HepG2 (cell line): Measurements from ENCODE around the gene FAM171A2. TPM values are rescaled to one million over a fixed set of nuclear protein-coding genes. Genes with fewer than 3 reads are reported as not detected.

Experiments
- ATAC-seq: fragments of 200-7000 bp; cut with Tn5 transposase; 3 replicates; pipeline ENCODE4 v1.9.1; 2020; ENCODE audit warnings: mild to moderate bottlenecking, moderate library complexity
- BruUV-seq: library from RNA; stranded (reverse); fragments of 400-500 nt; replicated peaks from 2 replicates; lab custom pipeline; 2021; lab: Mats Ljungman, UMichigan
- CTCF ChIA-PET: fragments of 300-600 bp; formaldehyde crosslinking; extraction: SDS; loops from one replicate; lab custom pipeline; 2021; ENCODE audit warnings: low total read pairs, inconsistent platforms, low intra/inter-chr PET ratio; lab: Yijun Ruan, JAX
- POLR2A ChIA-PET: fragments of 350-600 bp; sonication (Branson Sonifier 250); formaldehyde crosslinking; loops from one replicate; lab custom pipeline; 2020; ENCODE audit warnings: antibody characterized with exemption, inconsistent platforms; lab: Yijun Ruan, JAX
- DNase-seq: peaks from one replicate; pipeline ENCODE4 v3.0.0-alpha.2; 2015; ENCODE audit warnings: low spot score
- FAIRE-seq: peaks from 3 replicates; lab custom pipeline; 2011; peaks lifted over from hg19 to GRCh38; lab: Jason Lieb, UNC
- H2AFZ ChIP-seq: one replicate; pipeline ENCODE4 v1.6.1; 2011; ENCODE audit warnings: low read length, inconsistent platforms
- H3K27ac ChIP-seq: fragments of 300-600 bp; 3 replicates; pipeline ENCODE4 v1.8.0; 2011; ENCODE audit warnings: mixed run types, mild to moderate bottlenecking, mixed read lengths, low read length, inconsistent platforms; ENCODE audit not compliant: insufficient read depth; ENCODE audit errors: extremely low read length
- H3K27me3 ChIP-seq, 2 experiments: fragments of 200-600 bp in 1 of 2; 2 replicates in 1 of 2; 3 replicates in 1 of 2; pipeline versions ENCODE4 v1.6.0 to v1.8.0; 2011; ENCODE audit warnings: low read length in 2 of 2, mild to moderate bottlenecking in 2 of 2, moderate library complexity in 2 of 2, inconsistent platforms in 1 of 2; ENCODE audit not compliant: insufficient read depth in 2 of 2, control insufficient read depth in 1 of 2
- H3K36me3 ChIP-seq, 2 experiments: fragments of 200-600 bp in 1 of 2; replicated peaks in 1 of 2; 2 replicates in 1 of 2; 3 replicates in 1 of 2; pipeline versions ENCODE4 v1.5.1 to v1.8.0; 2011; ENCODE audit warnings: low read length in 2 of 2, inconsistent platforms in 1 of 2; ENCODE audit not compliant: insufficient read depth in 2 of 2, control insufficient read depth in 1 of 2
- H3K4me1 ChIP-seq: 2 replicates; pipeline ENCODE4 v1.5.1; 2012; ENCODE audit warnings: low read length, inconsistent platforms; ENCODE audit not compliant: insufficient read depth
- H3K4me2 ChIP-seq: 2 replicates; pipeline ENCODE4 v1.6.0; 2011; ENCODE audit warnings: low read depth, low read length, inconsistent platforms
- H3K4me3 ChIP-seq, 3 experiments: fragments of 200-600 bp in 1 of 3; sonication (generic), shearing (Covaris generic) in 1 of 3; replicated peaks in 1 of 3; 2 replicates each; pipeline ENCODE4 v1.5.1; 2011 to 2016; ENCODE audit warnings: low read length in 3 of 3, inconsistent platforms in 2 of 3, low read depth in 2 of 3, mild to moderate bottlenecking in 2 of 3, control low read depth in 1 of 3, mixed read lengths in 1 of 3; ENCODE audit not compliant: insufficient read depth in 1 of 3
- H3K79me2 ChIP-seq: one replicate; pipeline ENCODE4 v1.6.1; 2011; ENCODE audit warnings: low read length, inconsistent platforms; ENCODE audit not compliant: insufficient read depth
- H3K9ac ChIP-seq: 2 replicates; pipeline ENCODE4 v1.6.0; 2011; ENCODE audit warnings: mild to moderate bottlenecking, low read depth, low read length, inconsistent platforms; ENCODE audit not compliant: insufficient read depth
- H3K9me3 ChIP-seq: 2 replicates; pipeline ENCODE4 v1.5.1; 2012; ENCODE audit warnings: mild to moderate bottlenecking, low read length
- H4K20me1 ChIP-seq: 2 replicates; pipeline ENCODE4 v1.6.0; 2011; ENCODE audit warnings: inconsistent platforms, mild to moderate bottlenecking, low read length, moderate library complexity; ENCODE audit not compliant: insufficient read depth
- ARID5B ChIP-seq: IDR thresholded peaks from 2 replicates; pipeline ENCODE4 v1.4.0; 2020; ENCODE audit warnings: mild to moderate bottlenecking, missing genetic modification reagents
- CCDC6 ChIP-seq: sonication (generic); formaldehyde crosslinking; IDR thresholded peaks from 2 replicates; pipeline ENCODE4 v1.8.1; 2022; ENCODE audit warnings: mild to moderate bottlenecking, missing genetic modification reagents, moderate library complexity
- DNMT1 ChIP-seq: sonication (generic); formaldehyde crosslinking; IDR thresholded peaks from 2 replicates; pipeline ENCODE4 v1.5.1; 2020; ENCODE audit warnings: mild to moderate bottlenecking, missing genetic modification reagents
- EEA1 ChIP-seq: sonication (generic); formaldehyde crosslinking; IDR thresholded peaks from 2 replicates; pipeline ENCODE4 v1.5.1; 2020; ENCODE audit warnings: mild to moderate bottlenecking, missing genetic modification reagents, borderline replicate concordance
- KDM2A ChIP-seq: sonication (generic); formaldehyde crosslinking; IDR thresholded peaks from 2 replicates; pipeline ENCODE4 v1.4.0; 2020; ENCODE audit warnings: low read depth, missing genetic modification reagents, borderline replicate concordance
- KLF13 ChIP-seq: sonication (generic); formaldehyde crosslinking; IDR thresholded peaks from 2 replicates; pipeline ENCODE4 v1.4.0; 2020; ENCODE audit warnings: mild to moderate bottlenecking, missing genetic modification reagents
- NBN ChIP-seq: fragments of 450-650 bp; conservative IDR thresholded peaks from 2 replicates; pipeline ENCODE4 v1.6.1; 2017
- NFATC3 ChIP-seq: sonication (generic); formaldehyde crosslinking; IDR thresholded peaks from 2 replicates; pipeline ENCODE4 v1.5.1; 2020; ENCODE audit warnings: mild to moderate bottlenecking, missing genetic modification reagents
- NFE2L2 ChIP-seq: fragments of 150-350 bp; IDR thresholded peaks from 2 replicates; pipeline ENCODE4 v1.6.1; 2014; ENCODE audit warnings: low read length
- PATZ1 ChIP-seq: sonication (generic); formaldehyde crosslinking; IDR thresholded peaks from 2 replicates; pipeline ENCODE4 v1.4.0; 2020; ENCODE audit warnings: missing genetic modification reagents
- PTBP1 ChIP-seq: fragments of 200-400 bp; formaldehyde crosslinking; IDR thresholded peaks from 2 replicates; pipeline ENCODE4 v1.6.1; 2018; ENCODE audit warnings: low read length, low read depth; ENCODE audit not compliant: poor library complexity, severe bottlenecking
- ZBED4 ChIP-seq: sonication (generic); formaldehyde crosslinking; IDR thresholded peaks from 2 replicates; pipeline ENCODE4 v1.4.0; 2020; ENCODE audit warnings: missing genetic modification reagents, borderline replicate concordance
- ZNF292 ChIP-seq: sonication (generic); formaldehyde crosslinking; IDR thresholded peaks from 2 replicates; pipeline ENCODE4 v1.8.1; 2022; ENCODE audit warnings: mild to moderate bottlenecking, low read depth, missing genetic modification reagents, borderline replicate concordance
- WGBS: methylation state at CpG from one replicate; pipeline ENCODE4 v1.1.6; 2017; ENCODE audit warnings: low lambda C conversion rate; 5-methylcytosine and 5-hydroxymethylcytosine counted together
- in situ Hi-C: cut with HindIII; loops from 2 replicates; pipeline ENCODE4 v1.10.0; 2017; ENCODE audit warnings: low pct_unique_long_range_greater_than_20kb; ENCODE audit not compliant: extremely low pct_ligation_motif_present
- intact Hi-C: fragments of 100-400 bp; cut with micrococcal nuclease; formaldehyde crosslinking; loops from one replicate; pipeline ENCODE4 v1.10.0; 2022; ENCODE audit not compliant: unreplicated experiment
- polyA plus RNA-seq, 8 experiments: library from polyadenylated mRNA; depleted of rRNA in 3 of 8; stranded (reverse) in 7 of 8; unstranded in 1 of 8; fragments of >200 nt; fragmentation: Illumina TruSeq in 4 of 8; extraction: Trizol in 4 of 8; gene quantifications; 2 replicates each; pipeline versions ENCODE4 v1.2.1 to v1.2.3, GENCODE V29; 2011 to 2016; ENCODE audit warnings: low read depth in 4 of 8, missing spikeins in 1 of 8, mixed read lengths in 1 of 8; ENCODE audit not compliant: insufficient read depth in 1 of 8
- total RNA-seq, 5 experiments: library from RNA; depleted of rRNA; stranded (reverse); fragments of >200 nt; fragmentation: Illumina TruSeq; extraction: Trizol; gene quantifications; 2 replicates each; pipeline ENCODE4 v1.2.3, GENCODE V29; 2016; ENCODE audit warnings: low read depth in 1 of 5

The FAM171A2 gene
- total and polyA plus RNA-seq, 2 of the 13 experiments (the other 11 are each of a cell fraction or from before 2014, with no cell fraction given), result 1.8 to 3.6 TPM

GRCh38 chr17:44375196-44376017 lies 11.8 kb upstream of the FAM171A2 start:
- Histone ChIP-seq H3K4me3 (peak overlapping the region; percentile 14 to 55 (median 27); a peak in 4 of 6 replicates), H4K20me1 (no peaks in the 10 kb centered on the region; the same call in 1 of the 2 replicates), H3K36me3 (no peaks in the 10 kb centered on the region), H2AFZ (no peak overlapping the region), H3K27me3 (peaks cover 5 to 21% of the 10 kb centered on the region in 2 experiments; a peak in 4 of 5 replicates), H3K9ac (no peak overlapping the region), H3K9me3 (no peaks in the 10 kb centered on the region), H3K79me2 (no peaks in the 10 kb centered on the region), H3K27ac (no peak overlapping the region), H3K4me2 (peak overlapping the region; percentile 77), H3K4me1 (peaks cover 58% of the 10 kb centered on the region)
- ATAC-seq (peak; percentile 41), DNase-seq (no peak), FAIRE-seq (no peak)
- 21% methylated on average over 19 of the region's 22 CpGs for WGBS
- ChIA-PET POLR2A (interaction anchor here (0.8 to 2.8 kb wide), 5 partner anchors 10 to 128 kb away, joined by 3 to 12 read pairs (median 5); partner anchors contain the start of gene GPATCH8), CTCF (interaction anchor here (1.3 kb wide), 1 partner anchor 9 kb away, joined by 3 read pairs; no protein-coding TSS in a partner anchor)
- in situ Hi-C loops (no loop called here), intact Hi-C loops (no loop called here)
- no TSS peak for BruUV-seq
- peak; percentile 29 for TF ChIP-seq PTBP1
- TF ChIP-seq CCDC6 (CRISPR knock-in tag), result 0 out of 2 replicates have a peak, but pooled peaks have one; percentile 34
- no peak for TF ChIP-seq KDM2A (CRISPR knock-in tag)
- TF ChIP-seq ARID5B, result no peak
- TF ChIP-seq NFE2L2, result no peak
- no peak for TF ChIP-seq NBN
- 0 out of 2 replicates have a peak, but pooled peaks have one; percentile 13 for TF ChIP-seq EEA1 (CRISPR knock-in tag)
- TF ChIP-seq PATZ1 (CRISPR knock-in tag), result peak; percentile 26; the same call in 1 of the 2 replicates
- TF ChIP-seq ZBED4 (CRISPR knock-in tag), result 0 out of 2 replicates have a peak, but pooled peaks have one; percentile 40
- peak; percentile 46; the same call in 1 of the 2 replicates for TF ChIP-seq ZNF292
- TF ChIP-seq NFATC3 (CRISPR knock-in tag), result no peak
- TF ChIP-seq KLF13, result no peak
- TF ChIP-seq DNMT1, result 0 out of 2 replicates have a peak, but pooled peaks have one; percentile 17
